GM12892 (cell line): ENCODE data around the gene GRID2IP.

Source experiments
- POLR2A ChIP-seq: IDR thresholded peaks from 2 replicates; pipeline ENCODE4 v1.6.1; 2011; ENCODE audit warnings: low read depth, low read length, control low read depth
- TAF1 ChIP-seq: IDR thresholded peaks from 2 replicates; pipeline ENCODE4 v1.6.1; 2011; ENCODE audit warnings: low read depth, mild to moderate bottlenecking, control low read depth, low read length, borderline replicate concordance

- TF ChIP-seq POLR2A = no peak
- TF ChIP-seq TAF1 = no peak
Measured at GRCh38 chr7:6482743-6483119, 68.5 kb downstream of the GRID2IP start.
